HepG2 (cell line): ENCODE results near the gene RPGRIP1. TPM values are rescaled to one million over a fixed set of nuclear protein-coding genes. Genes with fewer than 3 reads are reported as not detected.

Experiments used
- ASH2L ChIP-seq: fragments of 300-600, 200-600 bp; sonication (generic); IDR thresholded peaks from 2 replicates; pipeline ENCODE4 v1.7.0; 2017; ENCODE audit warnings: low read depth, mild to moderate bottlenecking, moderate library complexity, mixed read lengths, low read length; ENCODE audit not compliant: insufficient read length
- CBX1 ChIP-seq: IDR thresholded peaks from one replicate; pipeline ENCODE4 v1.6.1; 2016; ENCODE audit warnings: antibody characterized with exemption, low read depth
- CEBPB ChIP-seq: IDR thresholded peaks from 2 replicates; pipeline ENCODE4 v1.6.1; 2011; ENCODE audit warnings: low read depth, low read length, improper control_type of control experiment, borderline replicate concordance
- HOXD1 ChIP-seq: sonication (generic); formaldehyde crosslinking; IDR thresholded peaks from 2 replicates; pipeline ENCODE4 v1.5.0; 2020; ENCODE audit warnings: missing genetic modification reagents
- MAZ ChIP-seq, 2 experiments: sonication (generic) in 1 of 2; formaldehyde crosslinking in 1 of 2; IDR thresholded peaks; 2 replicates each; pipeline versions ENCODE4 v1.5.0 to v1.6.1; 2012 to 2020; ENCODE audit warnings: low read depth in 2 of 2, mild to moderate bottlenecking in 2 of 2, borderline replicate concordance in 1 of 2, improper control_type of control experiment in 1 of 2, low read length in 1 of 2, missing genetic modification reagents in 1 of 2, moderate library complexity in 1 of 2
- RBM39 ChIP-seq: fragments of 200-400 bp; formaldehyde crosslinking; IDR thresholded peaks from one replicate; pipeline ENCODE4 v1.6.1; 2018; ENCODE audit warnings: antibody characterized with exemption, mild to moderate bottlenecking, low read depth, low read length; ENCODE audit not compliant: poor library complexity, severe bottlenecking
- ZEB1 ChIP-seq: IDR thresholded peaks from 2 replicates; pipeline ENCODE4 v1.6.1; 2012; ENCODE audit warnings: mild to moderate bottlenecking, low read depth, inconsistent platforms; ENCODE audit not compliant: insufficient replicate concordance
- ZFP62 ChIP-seq: sonication (generic); formaldehyde crosslinking; IDR thresholded peaks from 2 replicates; pipeline ENCODE4 v1.4.0; 2020; ENCODE audit warnings: missing genetic modification reagents
- ZNF18 ChIP-seq: sonication (generic); formaldehyde crosslinking; IDR thresholded peaks from 2 replicates; pipeline ENCODE4 v1.8.0; 2022; ENCODE audit warnings: mild to moderate bottlenecking, missing genetic modification reagents; ENCODE audit not compliant: insufficient replicate concordance
- polyA plus RNA-seq, 8 experiments: library from polyadenylated mRNA; depleted of rRNA in 3 of 8; stranded (reverse) in 7 of 8; unstranded in 1 of 8; fragments of >200 nt; fragmentation: Illumina TruSeq in 4 of 8; extraction: Trizol in 4 of 8; gene quantifications; 2 replicates each; pipeline versions ENCODE4 v1.2.1 to v1.2.3, GENCODE V29; 2011 to 2016; ENCODE audit warnings: low read depth in 4 of 8, missing spikeins in 1 of 8, mixed read lengths in 1 of 8; ENCODE audit not compliant: insufficient read depth in 1 of 8
- total RNA-seq, 5 experiments: library from RNA; depleted of rRNA; stranded (reverse); fragments of >200 nt; fragmentation: Illumina TruSeq; extraction: Trizol; gene quantifications; 2 replicates each; pipeline ENCODE4 v1.2.3, GENCODE V29; 2016; ENCODE audit warnings: low read depth in 1 of 5
- TF ChIP-seq, protein P1 (sequence below): sonication (generic); formaldehyde crosslinking; IDR thresholded peaks from 2 replicates; pipeline ENCODE4 v1.4.0; 2020; ENCODE audit warnings: low read depth, missing genetic modification reagents
- TF ChIP-seq, protein P2 (sequence below): sonication (generic); formaldehyde crosslinking; IDR thresholded peaks from 2 replicates; pipeline ENCODE4 v1.5.1; 2020; ENCODE audit warnings: mild to moderate bottlenecking, missing genetic modification reagents, moderate library complexity
- TF ChIP-seq, protein P3 (sequence below): sonication (generic); formaldehyde crosslinking; IDR thresholded peaks from 2 replicates; pipeline ENCODE4 v1.5.1; 2020; ENCODE audit warnings: missing genetic modification reagents, mild to moderate bottlenecking, borderline replicate concordance

Gene RPGRIP1
- total and polyA plus RNA-seq, 2 of the 13 experiments (the other 11 are each of a cell fraction or from before 2014, with no cell fraction given): 0.13 to 1.1 TPM

DNA sequence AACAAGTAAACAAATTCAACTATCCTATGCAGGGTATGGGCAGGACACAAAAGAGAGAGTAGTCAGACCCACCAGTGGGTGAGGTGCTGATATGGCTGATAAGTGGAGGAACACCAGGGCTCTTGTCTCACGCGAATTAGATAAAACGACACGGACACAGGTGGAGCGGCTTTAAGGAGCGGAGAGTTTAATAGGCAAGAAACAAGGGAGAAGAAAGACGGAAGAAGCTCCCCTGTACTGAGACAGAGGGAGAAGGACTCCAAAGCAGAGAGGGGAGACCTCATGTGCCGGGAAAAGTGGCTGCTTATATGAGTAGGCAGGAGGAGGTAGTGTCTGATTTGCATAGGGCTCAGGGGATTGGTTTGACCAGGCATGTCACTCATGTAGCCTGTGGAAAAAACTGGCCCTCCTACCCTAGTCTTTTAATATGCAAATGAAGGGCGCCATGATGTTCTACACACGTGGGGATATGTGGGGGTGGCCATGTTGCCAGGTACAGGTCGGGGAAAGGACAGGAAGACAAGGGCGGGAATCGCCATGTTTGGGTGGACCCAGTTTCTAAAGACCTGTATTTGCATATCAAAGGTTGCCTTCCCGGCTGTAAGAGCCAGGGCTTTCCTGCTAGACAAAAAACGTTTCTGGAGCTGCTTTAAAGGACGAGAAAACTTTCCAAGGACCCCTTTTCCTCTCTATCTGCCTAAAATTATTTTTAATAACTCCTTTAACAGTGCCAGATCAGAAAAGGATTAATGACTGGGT is 28.8 kb downstream of the RPGRIP1 start (continued):
- no peak for TF ChIP-seq ZNF18 (CRISPR knock-in tag)
- TF ChIP-seq, protein P1, sequence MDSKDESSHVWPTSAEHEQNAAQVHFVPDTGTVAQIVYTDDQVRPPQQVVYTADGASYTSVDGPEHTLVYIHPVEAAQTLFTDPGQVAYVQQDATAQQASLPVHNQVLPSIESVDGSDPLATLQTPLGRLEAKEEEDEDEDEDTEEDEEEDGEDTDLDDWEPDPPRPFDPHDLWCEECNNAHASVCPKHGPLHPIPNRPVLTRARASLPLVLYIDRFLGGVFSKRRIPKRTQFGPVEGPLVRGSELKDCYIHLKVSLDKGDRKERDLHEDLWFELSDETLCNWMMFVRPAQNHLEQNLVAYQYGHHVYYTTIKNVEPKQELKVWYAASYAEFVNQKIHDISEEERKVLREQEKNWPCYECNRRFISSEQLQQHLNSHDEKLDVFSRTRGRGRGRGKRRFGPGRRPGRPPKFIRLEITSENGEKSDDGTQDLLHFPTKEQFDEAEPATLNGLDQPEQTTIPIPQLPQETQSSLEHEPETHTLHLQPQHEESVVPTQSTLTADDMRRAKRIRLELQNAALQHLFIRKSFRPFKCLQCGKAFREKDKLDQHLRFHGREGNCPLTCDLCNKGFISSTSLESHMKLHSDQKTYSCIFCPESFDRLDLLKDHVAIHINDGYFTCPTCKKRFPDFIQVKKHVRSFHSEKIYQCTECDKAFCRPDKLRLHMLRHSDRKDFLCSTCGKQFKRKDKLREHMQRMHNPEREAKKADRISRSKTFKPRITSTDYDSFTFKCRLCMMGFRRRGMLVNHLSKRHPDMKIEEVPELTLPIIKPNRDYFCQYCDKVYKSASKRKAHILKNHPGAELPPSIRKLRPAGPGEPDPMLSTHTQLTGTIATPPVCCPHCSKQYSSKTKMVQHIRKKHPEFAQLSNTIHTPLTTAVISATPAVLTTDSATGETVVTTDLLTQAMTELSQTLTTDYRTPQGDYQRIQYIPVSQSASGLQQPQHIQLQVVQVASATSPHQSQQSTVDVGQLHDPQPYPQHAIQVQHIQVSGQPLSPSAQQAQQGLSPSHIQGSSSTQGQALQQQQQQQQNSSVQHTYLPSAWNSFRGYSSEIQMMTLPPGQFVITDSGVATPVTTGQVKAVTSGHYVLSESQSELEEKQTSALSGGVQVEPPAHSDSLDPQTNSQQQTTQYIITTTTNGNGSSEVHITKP (CRISPR knock-in tag): no peak
- TF ChIP-seq ASH2L: peak; percentile 76
- no peak for TF ChIP-seq RBM39
- TF ChIP-seq, protein P2, sequence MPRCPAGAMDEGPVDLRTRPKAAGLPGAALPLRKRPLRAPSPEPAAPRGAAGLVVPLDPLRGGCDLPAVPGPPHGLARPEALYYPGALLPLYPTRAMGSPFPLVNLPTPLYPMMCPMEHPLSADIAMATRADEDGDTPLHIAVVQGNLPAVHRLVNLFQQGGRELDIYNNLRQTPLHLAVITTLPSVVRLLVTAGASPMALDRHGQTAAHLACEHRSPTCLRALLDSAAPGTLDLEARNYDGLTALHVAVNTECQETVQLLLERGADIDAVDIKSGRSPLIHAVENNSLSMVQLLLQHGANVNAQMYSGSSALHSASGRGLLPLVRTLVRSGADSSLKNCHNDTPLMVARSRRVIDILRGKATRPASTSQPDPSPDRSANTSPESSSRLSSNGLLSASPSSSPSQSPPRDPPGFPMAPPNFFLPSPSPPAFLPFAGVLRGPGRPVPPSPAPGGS (CRISPR knock-in tag): peak; percentile 42; the same call in 1 of the 2 replicates
- TF ChIP-seq ZEB1: peak; percentile 88
- TF ChIP-seq ZFP62 (CRISPR knock-in tag): no peak
- TF ChIP-seq, protein P3, sequence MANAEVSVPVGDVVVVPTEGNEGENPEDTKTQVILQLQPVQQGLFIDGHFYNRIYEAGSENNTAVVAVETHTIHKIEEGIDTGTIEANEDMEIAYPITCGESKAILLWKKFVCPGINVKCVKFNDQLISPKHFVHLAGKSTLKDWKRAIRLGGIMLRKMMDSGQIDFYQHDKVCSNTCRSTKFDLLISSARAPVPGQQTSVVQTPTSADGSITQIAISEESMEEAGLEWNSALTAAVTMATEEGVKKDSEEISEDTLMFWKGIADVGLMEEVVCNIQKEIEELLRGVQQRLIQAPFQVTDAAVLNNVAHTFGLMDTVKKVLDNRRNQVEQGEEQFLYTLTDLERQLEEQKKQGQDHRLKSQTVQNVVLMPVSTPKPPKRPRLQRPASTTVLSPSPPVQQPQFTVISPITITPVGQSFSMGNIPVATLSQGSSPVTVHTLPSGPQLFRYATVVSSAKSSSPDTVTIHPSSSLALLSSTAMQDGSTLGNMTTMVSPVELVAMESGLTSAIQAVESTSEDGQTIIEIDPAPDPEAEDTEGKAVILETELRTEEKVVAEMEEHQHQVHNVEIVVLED: peak; percentile 29; the same call in 1 of the 2 replicates
- TF ChIP-seq CEBPB: no peak
- no peak; the same call in 1 of the 2 replicates for TF ChIP-seq HOXD1 (CRISPR knock-in tag)
- no peak for TF ChIP-seq MAZ (IDR thresholded peaks at IDR 0.05; ENCODE audit: borderline replicate concordance, low read depth, low read length)
- peak; percentile 43; the same call in 1 of the 2 replicates for TF ChIP-seq MAZ (CRISPR knock-in tag; IDR thresholded peaks at IDR 0.05; ENCODE audit: low read depth)
- no peak for TF ChIP-seq CBX1
